Frontal cortex (tissue), 4 donors: Measurements from ENCODE around the gene HNRNPL. TPM values are rescaled to one million over a fixed set of nuclear protein-coding genes. Genes with fewer than 3 reads are reported as not detected.
"Not testable (repeated sequence)": the region's sequence is repeated elsewhere in the genome, so short reads cannot be mapped to it uniquely, and the experiment has no call there.

Source experiments
- DNase-seq, 2 donors: peaks; one replicate each; pipeline ENCODE4 v3.0.0; 2012; ENCODE audit warnings: low spot score in 2 of 2
- FAIRE-seq: peaks from 2 replicates; lab custom pipeline; 2012; peaks lifted over from hg19 to GRCh38; lab: Jason Lieb, UNC
- total RNA-seq: library from RNA; depleted of rRNA; stranded (reverse); fragments of >200 nt; gene quantifications from one replicate; pipeline ENCODE4 v1.2.3, GENCODE V29; 2014
- donor health status: control.
- donor health status: control.
- donor health status: control.

HNRNPL gene
- total RNA-seq, 1 donor from 2014 or later = 372 TPM

DNA sequence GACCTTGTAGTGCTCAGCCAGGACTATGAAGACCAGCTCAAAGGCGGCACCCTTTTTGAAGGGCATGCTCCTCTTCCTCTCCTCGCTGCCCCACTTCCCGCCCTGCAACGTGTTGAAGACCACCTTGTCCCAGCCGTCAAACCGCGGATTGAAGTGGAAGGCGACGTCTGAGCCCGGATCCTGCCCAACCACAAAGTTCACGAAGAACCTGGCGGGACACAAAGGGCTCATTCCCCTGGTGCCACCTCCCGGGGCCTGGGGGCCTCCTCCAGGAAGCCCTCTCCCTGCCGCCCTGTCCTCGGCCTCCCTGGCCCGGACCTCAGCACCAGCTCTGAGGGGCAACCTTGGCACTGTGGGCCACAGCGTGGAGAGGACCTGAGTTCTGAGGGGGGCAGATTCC is 41.0 kb downstream of the HNRNPL start:
- no peak for DNase-seq

DNA sequence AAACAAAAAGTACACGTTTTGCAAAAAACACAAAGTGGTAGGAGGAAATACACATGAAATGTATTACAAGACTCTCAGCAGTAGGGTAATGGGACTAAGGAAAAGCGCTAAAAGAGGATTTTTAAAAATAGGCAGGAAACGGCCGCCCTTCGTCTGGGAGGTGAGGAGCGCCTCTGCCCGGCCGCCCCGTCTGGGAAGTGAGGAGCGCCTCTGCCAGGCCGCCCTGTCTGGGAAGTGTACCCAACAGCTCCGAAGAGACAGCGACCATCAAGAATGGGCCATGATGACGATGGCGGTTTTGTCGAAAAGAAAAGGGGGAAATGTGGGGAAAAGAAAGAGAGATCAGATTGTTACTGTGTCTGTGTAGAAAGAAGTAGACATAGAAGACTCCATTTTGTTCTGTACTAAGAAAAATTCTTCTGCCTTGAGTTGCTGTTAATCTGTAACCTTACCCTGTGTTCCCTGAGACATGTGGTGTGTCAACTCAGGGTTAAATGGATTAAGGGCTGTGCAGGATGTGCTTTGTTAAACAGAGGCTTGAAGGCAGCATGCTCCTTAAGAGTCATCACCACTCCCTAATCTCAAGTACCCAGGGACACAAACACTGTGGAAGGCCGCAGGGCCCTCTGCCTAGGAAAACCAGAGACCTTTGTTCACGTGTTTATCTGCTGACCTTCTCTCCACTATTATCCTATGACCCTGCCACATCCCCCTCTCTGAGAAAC is 42.2 kb downstream of the HNRNPL start:
- FAIRE-seq, DNase-seq: not testable (repeated sequence)

More for the DNA sequence above, 41.0 kb downstream of the HNRNPL start:
- FAIRE-seq = no peak

DNA sequence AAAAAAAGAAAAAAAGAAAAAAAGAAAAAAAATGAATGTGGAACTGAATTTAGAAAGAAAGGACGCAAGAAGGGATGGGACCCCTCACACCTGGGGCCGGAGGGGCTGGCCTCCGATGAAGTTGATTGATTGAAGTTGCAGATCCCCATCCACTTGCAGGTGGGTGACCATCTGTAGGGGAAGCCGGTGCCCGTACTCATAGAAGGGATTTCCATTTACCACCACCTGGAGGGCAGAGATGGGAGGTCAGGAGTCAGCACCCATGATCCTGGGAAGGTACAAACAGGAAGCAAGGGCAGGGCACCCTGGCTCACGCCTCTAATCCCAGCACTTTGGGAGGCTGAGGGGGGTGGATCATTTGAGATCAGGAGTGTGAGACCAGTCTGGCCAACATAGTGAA is 43.4 kb downstream of the HNRNPL start:
- no peak for FAIRE-seq
- no peak for DNase-seq

DNA sequence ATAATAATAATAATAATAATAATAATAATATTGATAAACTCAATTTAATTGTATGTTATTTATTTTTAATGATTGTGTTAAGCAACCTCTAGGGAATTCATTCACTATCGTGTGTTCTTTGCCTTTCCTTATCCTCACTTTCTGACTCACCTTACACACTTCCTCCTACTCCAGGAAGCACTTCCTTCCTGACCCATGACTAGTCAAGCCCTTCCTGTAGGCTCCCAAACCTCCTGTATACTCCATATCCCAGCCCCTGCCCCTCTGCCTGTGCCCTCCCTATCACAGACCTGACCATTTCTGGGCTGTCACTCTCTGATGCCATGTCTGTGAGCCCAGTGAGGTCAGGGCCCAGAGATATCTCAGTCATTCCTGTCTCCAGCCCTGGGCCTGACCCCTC is 44.6 kb downstream of the HNRNPL start:
- DNase-seq (no peak), FAIRE-seq (no peak)

DNA sequence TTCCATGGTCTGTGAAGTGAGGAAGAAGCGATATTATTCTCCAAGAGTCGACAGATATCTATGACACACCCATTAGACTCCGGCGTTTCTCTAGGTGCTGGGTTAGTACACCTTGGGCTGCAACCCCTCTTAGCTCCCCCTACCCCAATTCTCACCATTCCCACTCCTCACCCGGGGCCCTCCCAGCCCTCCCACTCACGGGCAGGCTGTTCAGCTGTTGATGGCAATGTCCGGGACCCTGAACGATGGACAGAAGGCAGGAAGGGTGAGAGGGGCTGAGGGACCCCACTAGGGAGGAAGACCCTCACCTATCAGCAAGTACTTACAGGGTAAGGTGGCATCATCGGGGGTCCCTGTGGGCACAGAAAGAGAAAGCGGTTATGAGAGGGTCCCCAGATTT is 46.2 kb downstream of the HNRNPL start:
- no peak for DNase-seq
- no peak for FAIRE-seq

DNA sequence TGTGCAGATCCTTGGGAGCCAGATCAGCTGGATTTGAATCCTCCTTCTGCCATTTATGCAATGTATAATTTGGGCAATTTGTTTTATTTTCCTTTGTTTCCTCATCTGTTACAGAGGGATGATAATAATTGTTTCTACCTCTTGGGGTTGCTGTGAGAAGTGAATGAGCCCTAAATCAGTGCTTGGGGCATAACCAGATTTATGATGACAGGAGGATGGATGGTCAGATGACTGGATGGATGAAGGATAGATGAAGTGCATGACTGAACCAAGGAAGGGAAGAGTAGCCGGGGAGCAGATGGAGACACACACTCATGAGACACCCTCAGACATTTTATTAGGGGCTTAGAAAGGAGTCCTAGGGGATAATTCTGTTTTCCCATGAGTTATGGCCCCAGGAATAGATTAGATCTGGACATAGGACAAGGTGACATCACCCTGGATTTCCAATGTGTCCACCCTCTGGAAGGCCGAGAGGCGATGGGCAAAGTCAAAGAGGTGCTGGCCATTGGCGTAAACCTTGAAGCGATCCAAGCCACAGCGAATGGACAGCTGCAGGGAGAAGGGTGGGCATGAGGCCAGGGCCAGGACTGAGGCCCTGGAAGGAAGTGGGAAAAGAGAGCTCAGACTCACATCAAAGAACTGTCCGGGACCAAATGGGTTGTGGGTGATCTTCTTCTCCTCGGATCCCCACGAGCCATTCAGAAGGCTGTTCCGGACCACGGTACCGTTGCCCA is 48.3 kb downstream of the HNRNPL start:
- no peak for DNase-seq
- no peak for FAIRE-seq

DNA sequence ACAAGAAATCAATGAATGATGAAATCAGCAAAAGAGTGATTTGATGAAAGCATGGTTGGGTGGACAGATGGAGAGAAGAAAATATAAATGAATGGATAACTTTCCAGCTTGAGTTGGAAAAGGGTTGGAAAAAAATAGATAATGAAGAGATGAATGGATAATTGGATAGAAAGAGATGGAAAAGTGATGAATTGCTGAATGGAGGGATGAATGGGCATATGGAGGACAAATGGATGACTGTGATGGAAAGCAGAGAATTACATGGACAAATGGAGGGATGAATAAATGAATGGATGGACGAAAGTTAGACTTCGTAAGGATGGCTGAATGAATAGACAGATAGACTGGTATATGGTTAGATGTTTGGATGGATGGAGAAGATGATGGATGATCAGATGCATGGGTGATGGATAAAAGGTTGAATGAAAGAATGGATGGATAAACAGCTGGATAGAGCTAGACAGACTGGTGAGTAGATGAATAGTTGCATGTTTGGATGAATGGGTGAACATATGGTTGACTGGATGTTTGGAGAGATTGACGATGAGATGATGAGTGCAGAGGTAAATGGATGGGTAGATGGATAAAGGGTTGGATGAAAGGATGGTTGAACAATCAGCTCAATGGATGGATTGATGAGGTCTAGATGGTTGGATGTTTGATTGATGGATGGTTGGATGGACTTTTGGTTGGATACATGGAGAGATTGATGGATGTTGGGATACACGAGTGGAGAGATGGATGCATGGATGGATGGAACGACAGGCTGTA is 49.0 kb downstream of the HNRNPL start:
- DNase-seq (no peak), FAIRE-seq (no peak)

DNA sequence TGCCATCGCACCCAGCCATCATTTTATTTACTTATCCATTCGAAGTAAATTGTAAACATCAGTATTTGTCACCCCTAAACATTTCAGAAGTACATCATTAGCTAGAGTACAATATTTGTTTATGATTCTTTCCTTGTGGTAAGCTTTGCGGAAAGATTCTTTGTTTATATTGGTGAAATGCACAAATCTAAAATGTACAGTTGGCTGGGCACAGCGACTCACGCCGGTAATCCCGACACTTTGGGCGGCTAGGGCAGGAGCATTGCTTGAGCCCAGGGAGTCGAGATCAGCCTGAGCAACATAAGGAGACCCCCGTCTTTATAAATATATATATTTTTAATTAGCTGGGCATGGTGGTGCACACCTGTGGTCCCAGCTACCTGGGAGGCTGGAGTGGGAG is 50.7 kb downstream of the HNRNPL start:
- FAIRE-seq (no peak), DNase-seq (no peak)

DNA sequence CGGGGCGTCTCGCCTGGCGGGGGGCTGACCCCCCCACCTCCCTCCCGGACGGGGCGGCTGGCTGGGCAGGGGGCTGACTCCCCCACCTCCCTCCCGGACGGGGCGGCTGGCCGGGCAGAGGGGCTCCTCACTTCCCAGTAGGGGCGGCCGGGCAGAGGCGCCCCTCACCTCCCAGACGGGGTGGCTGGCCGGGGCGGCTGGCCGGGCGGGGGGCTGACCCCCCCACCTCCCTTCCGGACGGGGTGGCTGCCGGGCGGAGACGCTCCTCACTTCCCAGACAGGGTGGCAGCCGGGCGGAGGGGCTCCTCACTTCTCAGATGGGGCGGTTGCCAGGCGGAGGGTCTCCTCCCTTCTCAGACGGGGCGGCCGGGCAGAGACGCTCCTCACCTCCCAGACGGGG is 52.0 kb downstream of the HNRNPL start:
- not testable (repeated sequence) for FAIRE-seq

DNA sequence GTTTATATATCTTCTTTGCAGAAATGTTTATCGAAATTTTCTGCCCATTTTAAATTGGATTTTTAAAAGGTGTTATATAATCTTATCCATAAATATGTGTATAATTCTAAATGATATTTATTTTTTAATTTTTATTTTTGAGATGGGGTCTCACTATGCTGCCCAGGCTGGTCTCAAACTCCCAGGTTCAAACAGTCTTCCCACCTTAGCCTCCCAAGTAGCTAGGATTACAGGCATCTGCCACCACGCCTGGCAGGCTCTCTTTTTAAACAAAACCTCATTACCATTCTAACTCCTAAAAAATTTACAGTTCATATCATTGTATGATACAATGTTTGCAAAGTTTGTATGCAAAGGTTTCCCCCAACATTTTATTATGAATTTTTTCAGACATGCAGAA is 53.6 kb downstream of the HNRNPL start:
- no peak for FAIRE-seq

More for the DNA sequence above, 52.0 kb downstream of the HNRNPL start:
- DNase-seq = not testable (repeated sequence)

DNA sequence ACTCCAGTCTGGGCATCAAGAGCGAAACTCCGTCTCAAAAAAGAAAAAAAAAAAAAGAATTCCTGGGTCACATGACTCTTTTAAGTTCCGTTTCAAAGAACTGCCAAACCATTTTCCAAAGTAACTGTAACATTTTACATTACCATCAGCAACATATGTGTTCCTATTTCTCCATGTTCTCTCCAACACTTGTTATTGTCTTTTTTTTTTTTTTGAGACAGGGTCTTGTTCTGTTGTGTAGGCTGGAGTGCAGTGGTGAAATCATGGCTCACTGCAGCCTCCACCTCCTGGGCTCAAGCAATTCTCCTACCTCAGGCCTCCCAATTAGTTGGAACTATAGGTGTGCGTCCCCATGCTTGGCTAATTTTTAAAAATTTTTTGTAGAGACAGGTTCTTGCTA is 54.2 kb downstream of the HNRNPL start:
- FAIRE-seq (no peak), DNase-seq (no peak)

More for the DNA sequence above, 53.6 kb downstream of the HNRNPL start:
- DNase-seq = no peak

DNA sequence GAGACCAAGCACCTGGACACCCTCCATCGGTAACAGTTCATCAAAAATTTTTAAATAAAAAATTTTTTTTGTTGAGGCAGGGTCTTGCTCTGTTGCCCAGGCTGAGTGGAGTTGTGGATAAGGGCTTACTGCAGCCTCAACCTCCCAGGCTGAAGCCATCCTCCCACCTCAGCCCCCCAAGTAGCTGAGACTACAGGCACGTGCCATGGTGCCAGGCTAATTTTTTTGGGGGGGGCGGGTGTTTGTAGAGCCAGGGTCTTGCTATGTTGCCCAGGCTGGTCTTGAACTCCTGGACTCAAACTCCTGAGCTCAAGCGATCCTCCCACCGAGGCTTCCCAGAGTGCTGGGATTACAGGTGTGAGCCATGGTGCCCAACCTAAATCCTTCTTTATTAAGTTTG is 56.1 kb downstream of the HNRNPL start:
- DNase-seq (no peak), FAIRE-seq (no peak)

DNA sequence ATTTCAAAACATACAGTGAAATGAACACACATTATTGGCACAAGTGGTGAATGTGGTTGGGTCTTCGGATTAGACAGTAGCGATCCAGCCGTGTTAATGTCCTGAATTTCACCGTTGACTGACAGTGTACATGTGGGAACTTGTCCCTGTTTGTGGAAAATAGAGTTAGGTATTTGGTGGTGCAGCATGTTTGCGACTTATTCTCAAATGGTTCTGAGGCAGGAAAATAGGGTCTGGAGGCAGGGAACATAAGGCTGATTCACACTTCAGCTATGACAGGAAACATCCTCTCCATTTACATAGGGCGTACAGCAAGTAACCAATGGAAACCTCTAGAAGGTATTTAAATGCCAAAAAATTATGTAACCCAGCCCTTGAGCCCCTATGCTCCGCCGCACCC is 56.6 kb downstream of the HNRNPL start:
- FAIRE-seq = no peak

DNA sequence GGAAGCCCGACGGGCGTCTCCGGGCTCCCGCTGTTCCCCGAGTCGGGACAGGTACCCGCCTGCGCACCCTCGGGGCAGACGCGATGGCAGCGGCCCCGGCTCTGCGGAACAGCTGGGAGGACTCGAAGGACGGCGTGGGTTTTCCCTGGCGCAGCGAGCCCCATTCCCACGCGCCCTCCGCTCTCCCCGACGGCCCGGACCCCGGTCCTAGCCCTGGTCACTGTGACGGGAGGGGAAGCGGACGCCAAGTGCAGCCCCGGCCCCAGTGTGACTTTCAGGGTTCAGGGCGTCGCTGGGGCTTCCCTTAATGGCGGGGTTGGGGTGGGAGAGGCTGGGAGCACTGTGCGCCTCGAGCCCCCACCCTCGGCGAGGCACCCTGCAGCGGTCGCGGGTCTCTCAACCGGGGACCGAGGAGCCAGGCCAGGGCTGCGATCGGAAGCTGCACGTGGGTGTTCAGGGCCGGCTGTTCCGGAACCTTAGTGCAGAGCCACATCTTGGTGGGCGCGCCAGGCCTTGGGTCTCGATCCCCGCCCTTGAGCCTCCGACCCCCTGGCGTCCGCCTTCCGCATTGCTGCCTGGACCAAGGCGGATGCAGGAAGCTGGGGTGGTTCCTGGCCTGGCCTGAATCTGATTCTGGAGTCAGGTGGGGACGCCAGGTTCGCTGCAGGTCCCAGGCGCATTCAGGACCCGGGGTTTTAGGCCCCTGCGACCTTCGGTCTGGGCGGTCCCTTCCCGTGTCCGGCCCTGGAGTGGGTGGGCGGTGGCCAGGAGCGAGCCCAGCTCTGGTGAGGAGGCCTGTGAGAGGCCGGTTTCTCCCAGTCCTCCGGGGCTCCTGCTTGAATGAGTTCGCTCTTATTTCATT is 57.3 kb downstream of the HNRNPL start:
- FAIRE-seq (no peak), DNase-seq (peak in 1 of 2 donors; percentile 35)

More for the DNA sequence above, 56.6 kb downstream of the HNRNPL start:
- peak in 1 of 2 donors; percentile 26 for DNase-seq

DNA sequence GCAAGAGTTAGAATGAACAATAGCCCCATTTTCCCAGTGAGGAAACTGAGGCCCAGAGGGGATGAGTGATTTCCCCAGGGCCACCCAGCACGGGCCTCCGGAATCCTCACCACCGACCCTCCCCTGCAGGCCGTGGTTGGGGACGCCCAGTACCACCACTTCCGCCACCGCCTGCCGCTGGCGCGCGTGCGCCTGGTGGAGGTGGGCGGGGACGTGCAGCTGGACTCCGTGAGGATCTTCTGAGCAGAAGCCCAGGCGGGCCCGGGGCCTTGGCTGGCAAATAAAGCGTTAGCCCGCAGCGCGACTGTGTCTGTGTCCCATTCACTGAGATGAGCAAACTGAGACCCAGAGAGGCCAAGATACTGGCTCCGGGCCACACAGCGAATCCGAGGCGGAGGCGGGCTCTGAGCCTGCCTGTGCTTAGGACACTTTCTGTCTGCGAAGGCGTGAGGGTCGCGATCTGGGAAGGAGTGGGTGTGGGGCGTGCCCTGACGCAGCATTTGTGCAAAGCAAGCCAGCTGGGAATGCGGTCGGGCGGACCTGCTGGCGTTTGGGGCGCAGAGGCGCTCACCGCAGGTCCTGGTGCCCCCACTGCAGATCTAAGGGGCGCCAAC is 58.2 kb downstream of the HNRNPL start:
- not testable (repeated sequence) for DNase-seq, FAIRE-seq

DNA sequence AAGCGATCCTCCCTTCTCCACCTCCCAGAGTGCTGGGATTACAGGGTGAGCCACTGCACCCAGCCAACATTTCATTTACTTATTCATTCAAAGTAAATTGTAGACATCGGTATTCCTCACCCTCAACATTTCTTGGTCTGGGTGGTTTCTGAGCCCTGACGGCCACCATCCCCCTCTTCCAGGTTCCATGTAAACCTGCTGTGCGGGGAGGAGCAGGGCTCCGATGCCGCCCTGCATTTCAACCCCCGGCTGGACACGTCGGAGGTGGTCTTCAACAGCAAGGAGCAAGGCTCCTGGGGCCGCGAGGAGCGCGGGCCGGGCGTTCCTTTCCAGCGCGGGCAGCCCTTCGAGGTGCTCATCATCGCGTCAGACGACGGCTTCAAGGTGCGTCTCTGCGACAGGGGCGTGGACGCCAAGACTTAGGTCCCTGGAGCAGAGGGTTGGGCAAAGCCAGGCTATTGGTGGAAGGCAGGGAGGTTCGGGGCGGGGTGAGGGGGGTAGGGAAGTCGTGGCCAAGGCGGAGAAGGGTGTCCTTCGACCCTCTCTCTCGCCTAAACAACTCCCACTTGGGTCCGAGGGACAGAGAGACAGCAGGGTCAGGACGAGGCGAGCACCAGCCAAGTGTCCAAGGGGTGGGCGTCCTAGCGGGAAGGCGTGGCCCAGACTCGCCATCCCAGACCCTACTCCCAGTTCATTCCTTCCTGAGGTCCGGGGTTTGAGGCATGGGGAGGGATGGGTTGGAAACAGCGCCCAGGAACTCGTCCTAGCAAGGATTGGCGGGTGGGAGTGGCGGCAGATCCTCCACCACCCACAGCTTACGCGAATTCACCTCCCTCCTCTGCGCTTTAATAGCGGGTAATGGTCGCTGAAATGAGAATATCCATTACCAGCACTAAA is 59.0 kb downstream of the HNRNPL start:
- not testable (repeated sequence) for DNase-seq, FAIRE-seq

DNA sequence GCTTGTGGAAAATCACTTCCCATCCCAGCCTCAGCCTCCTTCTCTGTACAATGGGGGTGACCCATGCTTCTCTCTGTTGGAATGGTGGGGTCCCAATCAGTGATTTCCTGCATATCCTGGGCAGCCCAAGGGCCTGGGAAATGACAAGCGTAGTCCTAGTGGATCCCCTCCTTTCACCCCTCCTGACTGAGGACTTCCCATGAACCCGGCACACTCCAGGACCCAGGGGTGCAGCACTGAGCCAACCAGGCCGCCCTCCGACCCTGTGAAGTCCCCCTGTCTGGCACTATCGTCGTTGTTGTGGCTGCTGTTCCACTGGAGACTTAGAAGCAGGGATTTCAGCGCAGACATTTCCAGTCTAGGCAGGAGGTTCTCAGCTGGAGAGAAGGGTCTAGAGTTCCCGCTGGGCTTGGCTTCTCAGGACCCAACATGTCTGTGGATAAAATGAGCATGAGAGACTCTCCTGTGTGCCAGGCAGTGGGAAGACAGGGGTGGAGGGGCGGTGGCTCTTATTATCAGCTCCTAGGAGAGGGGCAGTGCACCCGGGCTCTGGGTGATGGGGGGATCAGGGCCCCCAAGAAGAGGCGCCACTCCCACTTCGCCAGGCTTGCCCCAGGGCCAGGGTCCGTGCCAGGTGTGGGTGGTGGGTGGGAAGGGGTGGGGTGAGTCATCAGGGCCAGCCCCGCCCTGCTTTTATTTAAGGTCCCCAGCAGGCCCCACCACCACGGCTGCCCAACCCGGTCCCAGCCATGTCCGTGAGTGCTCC is 61.1 kb downstream of the HNRNPL start, which contains the start of gene LGALS7B:
Gene LGALS7B (plus strand): TSS at position 723 of the 766 bp plus-strand sequence. CDS start 27 bp downstream, at position 750.
- DNase-seq = no peak
- no peak for FAIRE-seq
